Cerebellar nuclear complex (tissue), 1 donor: ENCODE results near the gene BOLA3.
"Not testable (repeated sequence)": the region's sequence is repeated elsewhere in the genome, so short reads cannot be mapped to it uniquely, and the experiment has no call there.

Source experiments
- DNase-seq, 2 experiments: peaks; one replicate each; lab custom pipeline; 2025; lab: John Stamatoyannopoulos, UW

BOLA3 gene

DNA sequence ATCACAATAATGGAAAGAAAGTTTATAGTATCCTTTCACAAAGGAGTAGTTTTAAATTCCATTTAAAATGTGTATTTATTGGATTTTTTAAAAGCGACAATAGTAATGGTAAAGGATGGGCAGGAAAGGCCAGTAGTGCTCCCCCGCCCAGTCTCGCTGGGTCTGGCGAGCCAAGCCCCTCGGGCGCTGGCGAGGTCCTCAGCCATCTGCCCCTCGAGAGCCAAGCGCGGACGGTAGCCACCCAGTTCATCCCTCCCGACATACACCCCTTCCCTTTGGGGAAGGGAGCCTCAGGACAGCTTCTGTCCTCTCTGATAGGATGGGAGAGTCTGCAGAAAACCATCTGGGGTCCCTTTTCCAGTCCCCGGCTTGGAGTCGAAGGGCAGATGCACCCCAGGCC is 45.2 kb downstream of the BOLA3 start:
- DNase-seq = no peak

DNA sequence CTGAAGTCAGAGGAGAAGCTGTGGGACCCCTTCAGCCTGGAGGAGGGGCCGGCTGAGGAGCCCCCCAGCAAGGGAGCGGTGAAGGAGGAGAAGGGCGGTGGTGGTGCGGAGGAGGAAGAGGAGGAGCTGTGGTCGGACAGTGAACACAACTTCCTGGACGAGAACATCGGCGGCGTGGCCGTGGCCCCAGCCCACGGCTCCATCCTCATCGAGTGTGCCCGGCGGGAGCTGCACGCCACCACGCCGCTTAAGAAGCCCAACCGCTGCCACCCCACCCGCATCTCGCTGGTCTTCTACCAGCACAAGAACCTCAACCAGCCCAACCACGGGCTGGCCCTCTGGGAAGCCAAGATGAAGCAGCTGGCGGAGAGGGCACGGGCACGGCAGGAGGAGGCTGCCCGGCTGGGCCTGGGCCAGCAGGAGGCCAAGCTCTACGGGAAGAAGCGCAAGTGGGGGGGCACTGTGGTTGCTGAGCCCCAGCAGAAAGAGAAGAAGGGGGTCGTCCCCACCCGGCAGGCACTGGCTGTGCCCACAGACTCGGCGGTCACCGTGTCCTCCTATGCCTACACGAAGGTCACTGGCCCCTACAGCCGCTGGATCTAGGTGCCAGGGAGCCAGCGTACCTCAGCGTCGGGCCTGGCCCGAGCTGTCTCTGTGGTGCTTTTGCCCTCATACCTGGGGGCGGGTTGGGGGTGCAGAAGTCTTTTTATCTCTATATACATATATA is 46.0 kb downstream of the BOLA3 start:
- DNase-seq = no peak

DNA sequence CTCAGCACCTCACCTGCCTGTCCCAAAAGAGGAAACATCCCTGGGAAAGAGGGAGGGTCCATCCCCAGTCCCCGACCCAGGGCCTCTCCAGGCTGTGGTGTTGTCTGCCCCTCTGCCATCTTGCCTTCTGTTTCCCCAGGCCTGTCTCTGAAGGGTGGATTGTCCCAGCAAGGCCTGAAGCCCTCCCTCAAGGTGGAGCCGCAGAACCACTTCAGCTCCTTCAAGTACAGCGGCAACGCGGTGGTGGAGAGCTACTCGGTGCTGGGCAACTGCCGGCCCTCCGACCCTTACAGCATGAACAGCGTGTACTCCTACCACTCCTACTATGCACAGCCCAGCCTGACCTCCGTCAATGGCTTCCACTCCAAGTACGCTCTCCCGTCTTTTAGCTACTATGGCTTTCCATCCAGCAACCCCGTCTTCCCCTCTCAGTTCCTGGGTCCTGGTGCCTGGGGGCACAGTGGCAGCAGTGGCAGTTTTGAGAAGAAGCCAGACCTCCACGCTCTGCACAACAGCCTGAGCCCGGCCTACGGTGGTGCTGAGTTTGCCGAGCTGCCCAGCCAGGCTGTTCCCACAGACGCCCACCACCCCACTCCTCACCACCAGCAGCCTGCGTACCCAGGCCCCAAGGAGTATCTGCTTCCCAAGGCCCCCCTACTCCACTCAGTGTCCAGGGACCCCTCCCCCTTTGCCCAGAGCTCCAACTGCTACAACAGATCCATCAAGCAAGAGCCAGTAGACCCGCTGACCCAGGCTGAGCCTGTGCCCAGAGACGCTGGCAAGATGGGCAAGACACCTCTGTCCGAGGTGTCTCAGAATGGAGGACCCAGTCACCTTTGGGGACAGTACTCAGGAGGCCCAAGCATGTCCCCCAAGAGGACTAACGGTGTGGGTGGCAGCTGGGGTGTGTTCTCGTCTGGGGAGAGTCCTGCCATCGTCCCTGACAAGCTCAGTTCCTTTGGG is 47.2 kb downstream of the BOLA3 start:
- DNase-seq = no peak

DNA sequence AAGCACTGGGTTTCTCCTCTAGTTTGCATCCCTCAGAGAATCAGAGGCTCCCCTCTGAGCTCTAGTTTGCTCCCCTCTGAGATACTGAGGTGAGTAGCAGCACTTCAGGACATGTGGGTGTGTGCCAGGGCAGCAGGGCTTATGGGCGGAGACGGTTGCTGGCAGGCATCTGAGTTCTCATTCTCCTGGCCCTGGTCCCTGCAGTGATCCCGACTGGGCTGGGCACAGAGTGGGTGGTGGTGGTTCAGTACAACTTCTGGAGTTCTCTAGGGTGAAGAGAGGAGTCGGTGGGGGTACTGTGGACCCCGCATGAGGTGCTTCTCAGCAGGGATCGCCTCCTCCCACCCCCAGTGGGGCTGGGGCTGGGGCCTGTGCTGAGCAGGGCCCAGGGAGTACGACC is 47.9 kb downstream of the BOLA3 start:
- no peak for DNase-seq

DNA sequence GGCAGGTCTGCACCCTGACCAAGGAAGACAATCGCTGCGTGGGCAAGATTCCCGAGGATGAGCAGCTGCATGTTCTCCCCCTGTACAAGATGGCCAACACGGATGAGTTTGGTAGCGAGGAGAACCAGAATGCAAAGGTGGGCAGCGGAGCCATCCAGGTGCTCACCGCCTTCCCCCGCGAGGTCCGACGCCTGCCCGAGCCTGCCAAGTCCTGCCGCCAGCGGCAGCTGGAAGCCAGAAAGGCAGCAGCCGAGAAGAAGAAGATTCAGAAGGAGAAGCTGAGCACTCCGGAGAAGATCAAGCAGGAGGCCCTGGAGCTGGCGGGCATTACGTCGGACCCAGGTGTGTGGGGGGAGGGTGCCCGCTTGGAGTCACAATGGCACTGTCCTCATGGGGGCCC is 48.4 kb downstream of the BOLA3 start:
- no peak for DNase-seq

DNA sequence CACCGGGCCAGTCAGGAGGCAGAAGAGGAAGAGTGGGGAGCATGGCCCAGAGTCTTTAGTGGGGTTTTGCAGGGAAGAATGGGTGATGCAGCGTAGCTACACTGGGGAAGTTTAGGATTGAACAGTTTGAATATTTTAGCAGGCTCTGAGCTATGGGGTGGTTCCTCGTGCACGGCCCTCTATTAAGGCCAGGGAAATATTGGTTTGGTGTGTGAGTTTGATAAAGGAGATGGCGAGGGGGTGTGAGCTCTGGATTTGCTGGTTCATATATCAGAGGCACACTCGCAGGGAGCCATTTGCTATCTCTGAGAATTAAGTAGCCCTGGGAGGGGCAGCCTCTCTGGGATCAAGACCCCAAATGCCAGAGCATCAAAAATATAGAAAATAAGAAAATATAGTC is 50.1 kb downstream of the BOLA3 start:
- no peak for DNase-seq

DNA sequence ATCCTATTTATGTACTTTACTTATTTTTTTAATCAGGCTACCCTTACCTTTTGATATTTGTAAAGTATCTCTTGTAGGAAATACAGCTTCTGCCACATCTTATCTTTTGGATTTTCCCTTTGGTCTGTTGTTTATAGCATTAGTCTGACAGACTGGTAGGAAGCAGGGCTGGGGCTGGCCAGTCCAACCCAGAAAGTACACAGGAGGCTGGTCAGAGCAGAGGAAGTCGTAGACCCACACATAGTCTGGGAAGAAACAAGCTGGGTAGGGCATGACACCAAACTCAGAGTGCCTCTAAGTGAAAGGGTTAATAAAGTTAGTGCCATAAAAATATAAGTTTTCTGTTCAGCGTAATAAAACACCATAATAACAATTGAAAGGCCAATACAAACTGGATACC is 51.7 kb downstream of the BOLA3 start:
- DNase-seq = no peak

DNA sequence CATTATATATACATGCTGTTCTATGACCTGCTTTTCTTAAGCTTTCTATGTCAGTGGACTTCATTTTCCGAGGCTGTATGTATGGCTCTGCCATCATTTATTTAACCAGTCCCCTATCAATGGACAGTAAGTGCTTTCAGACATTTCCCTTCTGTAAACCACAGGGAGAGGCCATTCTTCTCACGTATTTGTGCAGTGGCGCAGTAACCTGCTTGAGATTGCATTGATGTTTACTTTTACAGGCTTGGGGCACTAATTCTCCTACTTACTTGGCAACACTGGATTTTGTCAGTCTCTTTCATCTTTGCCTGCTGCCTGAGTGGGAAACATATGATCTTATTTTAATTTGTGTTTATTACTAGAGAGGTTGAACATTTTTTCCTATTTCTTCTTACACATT is 52.1 kb downstream of the BOLA3 start:
- no peak for DNase-seq

DNA sequence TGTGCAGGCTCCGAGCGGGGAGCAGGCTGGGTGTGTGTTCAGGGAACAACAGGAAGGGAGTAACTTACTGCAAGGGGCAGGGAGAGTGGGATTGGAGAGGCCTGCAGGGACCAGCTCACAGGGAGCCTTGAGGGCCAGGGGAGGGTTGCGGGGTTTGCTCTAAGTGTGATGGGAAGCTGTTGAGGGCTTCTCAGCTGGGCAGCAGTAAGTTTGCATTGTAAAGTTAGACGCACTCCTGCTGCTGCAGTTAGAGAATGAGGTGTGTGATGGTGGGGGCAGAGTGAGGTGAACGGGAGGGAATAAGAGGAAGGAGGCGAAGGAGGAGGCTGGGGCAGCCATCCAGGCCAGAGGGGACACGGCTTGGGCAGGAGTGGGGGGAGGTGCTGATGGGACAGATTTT is 53.4 kb downstream of the BOLA3 start:
- DNase-seq = no peak

DNA sequence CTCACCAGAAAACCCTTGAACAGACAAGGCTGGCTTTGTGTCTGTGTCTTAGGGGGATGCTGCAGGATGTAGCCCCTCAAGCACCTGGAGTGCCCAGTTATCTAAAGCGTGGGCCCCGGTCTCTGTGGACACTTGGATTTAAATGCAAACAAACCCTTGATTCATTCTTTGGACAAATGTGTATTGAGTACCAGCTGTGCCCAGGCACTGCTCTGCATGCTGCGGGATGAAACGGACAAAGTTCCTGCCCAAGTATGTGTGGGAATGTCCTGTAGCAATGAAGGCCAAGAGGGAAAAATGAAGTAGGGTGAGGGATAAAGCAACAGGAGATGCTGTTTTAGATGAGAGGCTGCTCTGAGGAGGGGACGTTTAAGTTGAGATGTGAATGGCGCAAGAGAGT is 53.9 kb downstream of the BOLA3 start:
- no peak for DNase-seq

DNA sequence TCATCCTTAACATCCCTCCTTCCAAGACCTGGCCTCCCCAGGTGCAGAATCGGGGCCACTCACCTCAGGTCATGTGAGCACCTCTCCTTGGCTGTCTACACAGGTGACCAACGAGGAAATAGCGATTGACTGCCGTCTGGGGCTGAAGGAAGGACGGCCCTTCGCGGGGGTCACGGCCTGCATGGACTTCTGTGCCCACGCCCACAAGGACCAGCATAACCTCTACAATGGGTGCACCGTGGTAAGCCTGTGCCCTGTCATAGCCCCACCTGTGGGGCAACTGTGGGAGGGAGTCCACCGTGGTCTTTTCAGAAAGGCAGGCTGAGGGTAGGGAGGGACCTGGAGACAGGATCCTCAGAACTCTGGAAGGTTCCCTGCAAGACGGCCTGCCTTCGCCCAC is 54.3 kb downstream of the BOLA3 start:
- no peak for DNase-seq

DNA sequence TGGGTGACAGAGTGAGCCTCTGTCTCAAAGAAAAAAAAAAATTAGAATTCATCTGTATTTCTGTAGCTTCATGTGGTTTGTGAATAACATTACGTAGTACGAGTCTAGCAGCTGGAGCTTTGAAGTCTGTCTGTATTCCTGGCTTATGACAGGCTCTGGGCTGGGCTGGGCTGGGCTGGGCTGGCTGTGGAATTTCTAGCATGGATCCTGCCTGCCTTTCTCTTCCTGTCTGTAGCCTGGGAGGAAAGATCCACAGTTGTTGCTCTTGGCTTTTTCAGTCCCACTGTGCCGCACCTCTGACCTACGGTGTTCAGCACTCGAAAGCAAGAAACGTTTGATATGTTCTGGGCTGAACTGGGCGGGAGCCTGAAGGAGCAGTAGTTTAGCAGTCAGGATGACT is 55.4 kb downstream of the BOLA3 start:
- no peak for DNase-seq

DNA sequence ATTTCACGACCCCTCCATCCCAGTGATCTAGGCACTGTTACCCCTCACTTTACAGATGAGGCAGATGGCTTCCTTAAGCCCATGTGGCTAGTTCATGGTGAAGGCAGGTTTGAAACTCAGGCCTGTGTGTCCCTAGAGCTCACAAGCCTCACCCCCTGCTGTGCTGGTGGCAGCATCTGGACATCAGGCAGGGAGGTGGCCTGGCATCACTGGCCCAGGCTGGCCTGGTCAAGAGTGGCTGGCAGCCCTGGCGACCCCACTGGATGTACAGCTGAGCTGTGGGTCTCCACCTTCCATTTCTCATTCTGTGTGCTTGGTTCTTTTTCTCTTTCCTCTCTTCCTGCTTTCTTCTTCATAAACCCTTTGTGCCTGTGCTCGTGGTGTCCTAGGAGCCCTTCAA is 56.3 kb downstream of the BOLA3 start:
- no peak for DNase-seq

DNA sequence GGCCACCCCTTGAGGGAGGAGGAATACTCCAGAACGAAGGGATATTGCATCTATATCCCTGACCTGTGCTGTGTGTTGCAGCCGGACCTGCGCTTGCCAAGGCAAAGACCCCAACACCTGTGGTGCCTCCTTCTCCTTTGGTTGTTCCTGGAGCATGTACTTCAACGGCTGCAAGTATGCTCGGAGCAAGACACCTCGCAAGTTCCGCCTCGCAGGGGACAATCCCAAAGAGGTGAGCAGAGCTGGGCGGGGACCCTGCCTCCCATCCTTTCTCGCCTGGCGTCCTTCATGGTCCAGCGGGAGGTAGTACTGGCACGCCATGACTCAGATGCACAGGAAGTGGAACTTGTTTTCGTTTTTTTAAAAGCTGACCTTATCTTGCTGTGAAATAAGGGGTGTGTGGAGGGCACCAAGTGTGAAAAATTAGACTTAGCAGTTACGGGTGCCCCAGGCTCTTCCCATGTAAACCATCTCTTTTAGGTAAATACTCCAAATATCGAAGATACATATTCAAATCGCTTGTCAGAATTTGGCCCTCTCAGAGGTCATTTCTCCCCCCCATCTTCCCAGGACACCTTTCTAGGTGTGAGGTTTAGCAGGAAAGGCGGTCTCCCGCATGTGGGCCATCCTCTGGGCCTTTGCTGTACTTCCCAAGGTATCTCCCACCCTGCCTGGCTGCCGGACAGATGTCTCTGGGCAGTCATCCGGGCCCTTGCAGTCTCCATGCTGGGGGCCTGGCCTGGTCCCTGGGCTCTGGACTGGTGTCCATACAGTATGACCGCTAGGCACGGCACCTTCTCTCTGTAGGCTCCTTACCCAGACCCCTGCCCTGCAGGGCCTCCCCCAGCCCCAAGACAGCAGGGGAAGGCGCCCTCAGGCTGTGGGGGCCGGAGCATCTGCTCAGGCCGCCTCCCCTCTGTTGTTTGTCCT is 57.6 kb downstream of the BOLA3 start:
- DNase-seq = no peak

DNA sequence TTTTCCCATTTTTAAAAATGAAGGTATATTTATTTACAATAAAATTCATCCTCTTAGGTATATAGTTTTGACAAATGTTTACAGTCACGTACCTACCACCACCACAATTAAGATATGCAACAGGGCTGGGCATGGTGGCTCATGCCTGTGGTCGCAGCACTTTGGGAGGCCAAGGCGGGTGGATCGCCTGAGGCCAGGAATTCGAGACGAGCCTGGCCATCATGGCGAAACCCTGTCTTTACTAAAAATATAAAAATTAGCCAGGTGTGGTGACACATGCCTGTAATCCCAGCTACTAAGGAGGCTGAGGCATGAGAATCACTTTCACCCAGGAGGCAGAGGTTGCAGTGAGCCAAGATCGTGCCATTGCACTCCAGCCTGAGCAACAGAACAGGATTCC is 59.0 kb downstream of the BOLA3 start:
- not testable (repeated sequence) for DNase-seq

DNA sequence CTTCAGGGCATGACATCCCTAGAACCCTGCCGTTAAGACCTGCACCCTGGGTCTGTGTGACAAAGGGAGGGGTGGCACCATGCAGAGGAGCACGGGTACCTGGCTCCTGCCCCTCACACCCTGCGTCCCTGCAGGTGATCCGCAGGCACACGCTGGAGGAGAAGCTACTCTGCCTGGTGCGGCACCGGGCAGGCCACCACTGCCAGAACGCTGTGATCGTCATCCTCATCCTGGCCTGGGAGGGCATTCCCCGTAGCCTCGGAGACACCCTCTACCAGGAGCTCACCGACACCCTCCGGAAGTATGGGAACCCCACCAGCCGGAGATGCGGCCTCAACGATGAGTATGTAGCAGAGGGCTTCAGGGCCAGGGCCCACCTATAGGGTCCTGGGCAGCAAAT is 60.0 kb downstream of the BOLA3 start:
- DNase-seq = no peak

DNA sequence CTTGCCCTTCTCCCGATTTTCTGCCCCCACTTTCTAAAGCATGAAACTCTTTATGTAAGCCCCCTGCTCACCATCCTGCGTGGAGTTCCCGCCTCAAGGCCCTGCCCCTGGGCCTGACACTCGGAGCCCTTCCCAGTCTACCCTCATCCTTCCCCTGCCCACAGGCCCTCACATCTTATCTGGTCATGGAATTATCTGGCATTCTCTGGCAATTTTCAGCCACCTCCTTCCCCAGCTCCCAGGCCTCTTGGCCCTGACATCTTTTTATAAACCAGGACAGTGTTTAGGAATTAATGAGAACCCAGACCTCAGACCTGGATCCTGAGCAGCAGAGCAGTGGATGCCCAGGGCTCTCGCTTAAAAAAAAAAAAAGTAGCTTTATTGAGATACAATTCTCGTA is 61.7 kb downstream of the BOLA3 start:
- no peak for DNase-seq
